HAP-1 (cell line): Measurements from ENCODE around the gene CLCN6.
A peak's percentile ranks its signal among the peaks of the same experiment; 100 is the strongest.

Experiments used
- DNase-seq, 2 experiments: peaks; one replicate each; pipeline ENCODE4 v3.0.0-alpha.2; 2016 to 2020; ENCODE audit warnings: low spot score in 2 of 2
- H3K27me3 ChIP-seq: fragments of 250-450 bp; sonication (Bioruptor Pico); 2 replicates; pipeline ENCODE4 v1.5.1; 2020; ENCODE audit warnings: low read depth, mild to moderate bottlenecking, moderate library complexity
- H3K36me3 ChIP-seq: fragments of 250-450 bp; sonication (Bioruptor Pico); replicated peaks from 2 replicates; pipeline ENCODE4 v1.5.1; 2020; ENCODE audit warnings: mild to moderate bottlenecking
- H3K4me1 ChIP-seq: fragments of 250-450 bp; sonication (Bioruptor Pico); 2 replicates; pipeline ENCODE4 v1.5.1; 2020; ENCODE audit warnings: mild to moderate bottlenecking
- H3K4me3 ChIP-seq: fragments of 250-450 bp; sonication (Bioruptor Pico); 2 replicates; pipeline ENCODE4 v1.5.1; 2020; ENCODE audit warnings: mild to moderate bottlenecking, moderate library complexity
- H3K9me3 ChIP-seq: fragments of 250-450 bp; sonication (Bioruptor Pico); 2 replicates; pipeline ENCODE4 v1.5.1; 2020; ENCODE audit warnings: mild to moderate bottlenecking, moderate library complexity
- in situ Hi-C: fragments of 300-500 bp; cut with MboI; formaldehyde crosslinking; loops from 3 replicates; pipeline ENCODE4 v1.14.3; 2020; ENCODE audit warnings: low sequenced_read_pairs, inconsistent platforms, mixed read lengths

The CLCN6 gene

DNA sequence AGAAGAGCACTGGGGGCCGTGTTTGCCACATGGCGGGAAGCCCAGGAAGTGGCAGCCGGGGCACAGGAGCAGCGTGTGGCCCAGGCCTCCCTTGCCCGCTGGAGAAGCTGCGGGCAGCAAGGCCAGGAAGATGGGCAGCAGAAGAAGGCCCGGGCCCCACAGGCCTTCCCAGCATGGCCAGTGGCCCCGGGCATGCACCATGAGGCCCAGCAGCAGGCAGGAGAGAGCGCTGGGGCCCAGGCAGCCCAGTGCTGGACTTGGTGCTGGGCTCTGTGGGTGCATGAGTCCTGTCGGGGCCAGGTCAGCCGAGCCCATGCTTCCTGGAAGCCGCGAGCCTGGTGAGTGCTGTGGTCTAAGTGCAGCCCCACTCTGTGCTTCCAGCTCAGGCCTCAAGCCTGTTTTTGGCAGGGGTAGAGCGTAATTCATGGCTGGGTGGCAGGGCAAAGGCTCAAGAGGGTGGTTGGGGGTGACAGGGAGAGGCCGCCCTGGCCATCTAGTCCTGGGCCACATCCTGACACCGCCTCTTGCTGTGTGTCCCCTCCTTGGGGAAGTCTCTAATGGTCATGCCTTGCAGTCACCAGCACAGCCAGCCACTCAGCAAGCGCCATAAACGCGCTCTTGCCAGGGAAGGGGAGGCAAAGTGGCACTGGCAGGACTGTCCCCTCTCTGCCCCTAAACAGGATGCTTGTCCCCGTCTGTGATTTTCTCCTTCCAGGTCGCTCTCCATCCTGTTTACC, 21.6 kb upstream of the CLCN6 start:
- no peaks in the 10 kb centered on the region for H3K9me3 ChIP-seq
- DNase-seq = no peak
- in situ Hi-C loops = no loop called here
- H3K4me1 ChIP-seq = peaks cover 2% of the 10 kb centered on the region; the same call in 1 of the 2 replicates
- H3K4me3 ChIP-seq = no peak overlapping the region
- H3K27me3 ChIP-seq = no peaks in the 10 kb centered on the region
- no peaks in the 10 kb centered on the region for H3K36me3 ChIP-seq

DNA sequence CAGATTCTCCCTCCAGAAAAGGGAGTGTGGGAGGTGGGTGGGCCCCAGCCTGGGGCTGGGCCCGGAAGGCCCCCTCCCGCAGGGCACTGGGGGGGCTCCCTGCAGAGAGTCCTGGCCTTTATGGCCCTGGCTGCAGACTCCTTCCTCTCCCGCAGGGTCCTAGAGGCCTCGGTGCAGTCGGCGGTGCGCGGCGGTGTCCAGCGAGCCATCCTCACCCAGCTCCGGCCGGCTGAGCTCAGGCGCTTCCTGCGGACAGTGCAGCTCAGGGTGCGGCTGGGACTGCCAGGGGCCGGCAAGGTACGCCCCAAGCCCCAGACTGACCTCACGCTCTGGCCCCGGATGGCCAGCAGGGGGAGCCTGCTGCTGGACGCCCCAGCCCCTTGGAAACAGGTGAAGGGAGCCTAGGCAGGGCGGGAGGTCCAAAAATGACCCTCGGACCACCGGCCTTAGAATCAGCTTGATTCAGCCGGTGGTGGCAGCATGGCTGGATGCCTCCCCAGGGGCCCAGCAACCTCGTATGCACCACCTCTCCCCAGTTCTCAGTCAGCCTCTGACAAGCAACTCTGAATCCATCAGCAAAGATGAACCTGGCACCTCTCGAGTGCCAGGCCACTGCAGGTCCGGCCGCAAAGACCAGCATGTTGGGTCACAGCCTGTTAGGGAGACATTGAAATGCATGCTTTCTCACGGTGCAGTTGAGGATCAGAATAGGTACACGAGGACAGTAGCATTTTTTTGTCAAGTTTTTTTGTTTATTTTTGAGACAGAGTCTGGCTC, 20.8 kb upstream of the CLCN6 start:
- no peak overlapping the region for H3K4me3 ChIP-seq
- H3K4me1 ChIP-seq = peaks cover 2% of the 10 kb centered on the region; the same call in 1 of the 2 replicates
- no peaks in the 10 kb centered on the region for H3K9me3 ChIP-seq
- peak; percentile 40 to 79 for DNase-seq
- in situ Hi-C loops = no loop called here
- H3K27me3 ChIP-seq = no peaks in the 10 kb centered on the region
- no peaks in the 10 kb centered on the region for H3K36me3 ChIP-seq

DNA sequence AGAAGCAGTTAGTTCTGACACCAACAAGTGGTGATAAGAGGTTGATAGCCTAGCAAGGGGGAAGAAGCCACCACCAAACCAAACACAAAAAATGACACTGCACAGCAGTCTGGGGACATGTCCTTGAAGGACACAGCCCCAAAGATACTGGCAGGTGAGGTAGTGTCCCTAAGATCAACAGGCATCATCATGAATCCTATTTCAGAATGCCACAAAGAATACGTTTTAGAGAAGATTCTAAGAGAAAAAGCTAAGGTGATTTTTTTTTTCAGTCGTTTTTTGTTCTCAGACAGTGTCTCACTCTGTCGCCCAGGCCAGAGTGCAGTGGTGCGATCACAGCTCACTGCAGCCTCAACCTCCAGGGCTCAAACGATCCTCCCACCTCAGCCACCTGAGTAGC, 19.8 kb upstream of the CLCN6 start:
- H3K4me1 ChIP-seq = peaks cover 2% of the 10 kb centered on the region; the same call in 1 of the 2 replicates
- no peak for DNase-seq
- in situ Hi-C loops = no loop called here
- no peak overlapping the region for H3K4me3 ChIP-seq
- H3K9me3 ChIP-seq = no peaks in the 10 kb centered on the region
- H3K36me3 ChIP-seq = no peaks in the 10 kb centered on the region
- no peaks in the 10 kb centered on the region for H3K27me3 ChIP-seq

DNA sequence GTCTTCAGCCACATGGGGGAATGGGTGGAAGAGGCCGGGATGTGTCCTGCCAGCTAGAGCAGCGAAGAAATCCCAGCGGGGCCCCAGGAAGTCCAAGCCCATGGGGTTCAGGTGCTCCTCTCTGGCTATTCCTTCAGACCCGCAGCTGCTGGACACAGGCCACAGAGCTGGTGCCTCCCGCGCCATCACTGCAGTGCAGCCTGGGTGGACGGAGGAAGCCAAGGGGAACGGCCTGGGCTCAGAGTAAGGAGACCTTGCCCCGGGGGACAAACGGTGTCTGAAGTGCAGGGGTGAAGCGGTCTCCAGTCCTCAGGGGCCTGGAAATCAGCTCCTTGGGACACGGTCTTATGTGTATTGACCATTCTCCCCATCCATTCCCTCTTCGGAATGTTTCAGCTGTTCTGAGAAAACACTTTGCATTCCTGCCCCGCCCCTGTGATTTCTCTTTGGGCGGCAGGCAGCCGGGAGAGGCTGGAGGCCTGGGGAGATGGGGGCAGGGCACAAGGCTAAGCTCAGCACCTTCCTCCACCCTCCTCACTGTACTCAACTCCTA, 18.7 kb upstream of the CLCN6 start:
- DNase-seq = peak in 1 of 2 experiments; percentile 55
- Histone ChIP-seq H3K36me3 (no peaks in the 10 kb centered on the region), H3K27me3 (no peaks in the 10 kb centered on the region), H3K9me3 (no peaks in the 10 kb centered on the region), H3K4me3 (no peak overlapping the region), H3K4me1 (peaks cover 2% of the 10 kb centered on the region; the same call in 1 of the 2 replicates)
- in situ Hi-C loops = no loop called here

DNA sequence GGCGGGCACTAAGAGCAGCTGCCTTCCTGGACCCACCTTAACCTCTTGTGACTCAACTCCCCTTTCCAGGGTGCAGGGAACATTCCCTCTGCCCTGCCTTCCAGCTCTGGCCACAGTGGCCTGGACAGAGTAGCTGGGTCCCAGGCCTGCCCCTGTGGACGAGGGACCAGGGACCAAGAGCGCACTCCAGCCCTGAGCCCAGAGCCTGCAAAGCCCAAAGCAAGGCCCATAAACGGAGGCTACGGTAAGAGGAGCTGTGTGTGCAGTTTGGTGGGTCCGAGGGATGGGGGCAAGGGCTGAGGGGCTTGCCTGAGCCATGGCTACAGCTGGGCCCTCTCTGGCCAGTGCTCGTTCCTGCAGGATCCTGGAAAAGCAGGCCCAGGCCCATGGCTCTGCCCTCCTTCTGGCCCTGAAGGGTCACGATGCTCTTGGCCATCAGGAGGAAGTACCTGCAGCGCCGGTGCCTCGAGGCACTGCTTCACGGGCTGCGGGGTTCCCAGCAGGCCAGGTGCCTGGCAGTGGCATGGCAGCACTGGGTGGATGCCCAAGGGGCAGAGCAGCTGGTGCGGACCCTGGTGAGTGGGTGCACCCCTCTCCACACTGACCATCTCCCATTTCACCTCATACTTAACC, 18.1 kb upstream of the CLCN6 start:
- in situ Hi-C loops = no loop called here
- peaks cover 2% of the 10 kb centered on the region; the same call in 1 of the 2 replicates for H3K36me3 ChIP-seq
- DNase-seq = no peak
- H3K4me1 ChIP-seq = peaks cover 2% of the 10 kb centered on the region; the same call in 1 of the 2 replicates
- no peaks in the 10 kb centered on the region for H3K9me3 ChIP-seq
- no peaks in the 10 kb centered on the region for H3K27me3 ChIP-seq
- H3K4me3 ChIP-seq = no peak overlapping the region

DNA sequence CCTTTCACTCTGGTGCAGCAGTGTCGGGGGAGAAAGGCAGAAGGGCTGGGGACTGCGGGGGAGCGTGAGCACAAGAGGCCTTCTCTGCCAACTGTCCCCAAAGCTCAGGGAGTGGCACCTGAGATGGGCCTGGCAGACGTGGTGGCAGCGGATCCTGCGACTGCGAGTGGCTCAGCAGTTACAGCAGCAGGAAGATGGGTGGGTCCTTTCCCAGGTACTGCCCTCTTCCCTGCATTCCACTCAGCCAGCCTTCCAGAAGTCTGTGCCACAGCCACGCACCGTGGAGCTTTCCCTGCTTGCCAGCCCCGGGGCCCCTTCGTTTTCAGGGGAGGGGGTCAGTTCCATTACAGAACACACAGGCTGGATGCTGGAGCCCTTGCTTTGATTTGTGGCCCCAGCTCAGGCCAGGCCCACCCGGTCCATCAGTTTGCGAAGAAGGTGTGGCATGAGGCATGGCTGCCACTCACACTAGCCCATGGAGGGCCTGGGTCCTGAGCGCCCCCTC, 17.4 kb upstream of the CLCN6 start:
- no peaks in the 10 kb centered on the region for H3K27me3 ChIP-seq
- DNase-seq = no peak
- peaks cover 2% of the 10 kb centered on the region; the same call in 1 of the 2 replicates for H3K4me1 ChIP-seq
- H3K36me3 ChIP-seq = peaks cover 2% of the 10 kb centered on the region; the same call in 1 of the 2 replicates
- H3K4me3 ChIP-seq = no peak overlapping the region
- no peaks in the 10 kb centered on the region for H3K9me3 ChIP-seq
- in situ Hi-C loops = no loop called here

DNA sequence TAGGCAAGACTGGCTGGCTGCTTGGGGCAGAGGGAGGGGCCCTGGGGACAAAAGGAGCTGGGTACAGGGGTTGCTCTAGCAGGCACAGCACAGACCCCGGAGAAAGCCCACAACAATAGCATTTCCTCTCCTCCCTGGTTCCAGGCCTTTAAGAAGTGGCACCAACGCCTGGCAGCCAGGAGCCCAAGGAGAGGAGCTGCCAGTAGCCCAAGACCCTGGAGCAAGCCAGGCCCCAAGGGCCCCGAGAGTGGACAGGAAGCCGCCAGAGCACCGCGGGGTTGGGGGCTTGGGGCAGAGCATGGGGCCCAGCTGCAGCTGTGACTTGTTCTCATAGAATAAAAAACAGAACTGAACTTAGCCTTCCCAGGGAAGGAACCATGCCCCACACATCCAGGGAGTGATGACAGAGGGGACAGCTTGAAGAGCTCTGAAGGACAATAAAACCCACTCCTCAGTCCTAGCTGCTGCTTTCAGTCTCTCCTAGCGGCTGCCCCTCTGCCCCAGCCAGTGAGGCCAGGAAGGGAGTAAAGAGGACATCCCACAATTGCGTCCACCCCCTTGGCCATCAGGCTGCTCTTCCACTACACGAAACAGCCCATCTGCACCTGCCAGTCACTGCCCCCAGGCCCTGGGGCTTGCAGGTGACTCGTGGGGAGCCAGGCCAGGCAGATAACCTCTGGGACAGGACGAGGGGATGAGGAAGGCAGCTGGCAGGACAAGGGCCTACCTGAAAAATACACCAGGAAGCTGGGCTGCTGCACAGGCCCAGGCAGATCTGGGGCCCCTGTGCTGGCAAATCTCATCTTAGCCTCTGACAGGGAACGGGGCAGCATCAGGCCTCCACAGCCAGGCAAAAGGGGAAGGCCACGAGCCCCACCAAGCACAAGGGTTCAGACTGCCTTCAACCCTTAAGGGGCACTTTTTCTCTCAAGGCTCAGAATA, 16.6 kb upstream of the CLCN6 start:
- peaks cover 2% of the 10 kb centered on the region; the same call in 1 of the 2 replicates for H3K36me3 ChIP-seq
- peaks cover 2% of the 10 kb centered on the region; the same call in 1 of the 2 replicates for H3K4me1 ChIP-seq
- H3K9me3 ChIP-seq = no peaks in the 10 kb centered on the region
- H3K27me3 ChIP-seq = no peaks in the 10 kb centered on the region
- DNase-seq = no peak
- in situ Hi-C loops = no loop called here
- H3K4me3 ChIP-seq = no peak overlapping the region

DNA sequence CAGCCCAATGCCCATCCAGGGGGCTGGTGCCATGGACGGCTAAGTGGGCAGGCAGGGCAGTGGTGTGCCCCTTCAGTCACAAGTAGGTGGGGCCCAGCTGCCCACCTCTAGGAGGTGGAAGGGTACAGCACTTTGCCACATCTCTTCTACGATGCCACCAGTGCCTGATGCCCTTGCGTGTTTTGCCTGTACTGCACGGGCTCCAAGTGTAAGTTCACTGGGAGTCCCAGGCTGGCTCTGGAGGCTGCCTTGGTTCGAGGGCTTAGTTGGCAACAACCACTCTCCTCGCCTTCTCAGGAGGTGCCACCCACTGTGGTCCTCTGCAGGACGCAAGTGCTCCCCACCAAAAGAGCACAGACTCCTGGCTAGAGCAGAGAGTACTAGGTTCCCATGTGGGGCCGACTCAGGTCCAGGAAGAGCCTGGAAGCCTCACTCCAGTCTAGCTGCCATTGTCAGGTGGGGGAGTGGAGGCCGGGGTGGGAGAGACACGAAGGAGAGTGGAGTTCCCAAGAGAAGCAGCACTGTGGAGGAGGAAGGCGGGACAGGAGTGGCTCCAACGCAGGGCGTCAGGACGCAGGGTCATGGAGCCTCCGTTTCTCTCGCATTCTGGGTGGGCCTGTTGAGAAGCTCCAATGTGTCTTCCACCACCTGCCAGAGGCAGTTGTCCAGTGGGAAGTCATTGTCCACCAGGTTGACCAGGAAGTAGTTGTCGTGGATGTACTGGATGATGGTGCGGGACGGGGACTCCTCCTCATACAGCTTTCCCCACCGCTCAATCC, 15.7 kb upstream of the CLCN6 start:
- no peak for DNase-seq
- Histone ChIP-seq H3K9me3 (no peaks in the 10 kb centered on the region), H3K4me1 (peaks cover 2% of the 10 kb centered on the region; the same call in 1 of the 2 replicates), H3K36me3 (peaks cover 2% of the 10 kb centered on the region; the same call in 1 of the 2 replicates), H3K27me3 (no peaks in the 10 kb centered on the region), H3K4me3 (no peak overlapping the region)
- in situ Hi-C loops = no loop called here

DNA sequence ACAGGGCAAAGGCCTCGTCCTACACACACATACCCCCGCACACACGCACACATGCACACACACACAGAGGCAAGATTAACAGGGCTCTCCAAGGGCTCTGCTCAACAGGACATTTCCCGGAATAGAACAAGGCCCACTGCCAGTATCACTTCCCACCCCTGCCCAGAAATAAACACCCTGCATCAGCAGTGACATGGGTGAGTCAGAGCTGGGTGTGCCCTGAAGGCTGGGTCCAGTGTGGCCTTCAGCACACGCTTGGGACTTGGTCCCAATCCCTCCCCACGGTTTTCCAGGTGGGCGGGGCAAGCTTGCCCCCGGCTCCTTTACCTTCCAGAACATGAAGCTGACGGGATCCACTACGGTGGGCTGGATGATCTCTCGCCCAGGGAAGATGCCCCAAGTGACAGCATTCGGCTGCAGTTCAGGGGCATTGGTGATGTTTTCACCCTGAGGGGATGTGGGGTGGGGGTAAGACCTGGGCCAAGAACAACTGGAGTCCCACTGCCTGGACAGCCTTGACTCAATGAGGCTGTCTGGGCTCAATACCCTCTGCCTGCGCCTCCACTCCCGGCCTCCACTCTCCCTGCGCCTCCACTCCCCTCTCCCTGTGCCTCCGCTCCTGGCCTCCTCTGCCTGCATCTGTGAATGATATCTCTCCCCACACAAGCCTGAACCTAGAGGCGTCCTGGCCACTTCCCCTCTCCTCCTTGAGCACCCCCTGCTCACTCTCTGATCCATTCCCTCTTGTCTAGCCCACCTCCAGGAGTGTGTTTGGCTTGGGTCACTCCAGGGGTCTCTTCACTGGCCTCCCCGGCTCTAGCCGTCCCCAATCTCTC, 14.9 kb upstream of the CLCN6 start:
- in situ Hi-C loops = no loop called here
- no peak overlapping the region for H3K4me3 ChIP-seq
- H3K36me3 ChIP-seq = peaks cover 6% of the 10 kb centered on the region; the same call in 1 of the 2 replicates
- no peak for DNase-seq
- H3K4me1 ChIP-seq = peaks cover 2% of the 10 kb centered on the region; the same call in 1 of the 2 replicates
- no peaks in the 10 kb centered on the region for H3K9me3 ChIP-seq
- H3K27me3 ChIP-seq = no peaks in the 10 kb centered on the region

DNA sequence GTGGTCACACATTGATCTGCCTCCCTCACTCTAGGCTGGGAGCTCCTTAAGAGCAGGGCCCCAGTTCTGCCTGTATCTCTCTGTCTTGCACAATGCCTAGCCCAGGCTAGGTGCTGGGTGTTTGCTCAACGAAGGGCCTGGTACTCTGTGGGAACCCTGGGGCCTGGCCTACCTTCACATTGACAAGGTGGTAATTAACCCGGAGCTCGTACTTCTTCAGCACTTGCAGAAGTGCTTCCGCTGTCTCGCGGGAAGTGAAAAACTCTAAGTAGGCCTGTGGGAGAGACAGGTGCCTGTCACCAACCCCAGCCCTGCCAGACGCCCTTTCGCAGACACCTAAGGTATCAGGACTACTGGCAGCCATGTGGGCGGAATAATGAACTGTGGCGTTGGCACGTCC, 13.9 kb upstream of the CLCN6 start:
- no peak for DNase-seq
- Histone ChIP-seq H3K4me3 (no peak overlapping the region), H3K4me1 (peaks cover 2% of the 10 kb centered on the region; the same call in 1 of the 2 replicates), H3K36me3 (peaks cover 6% of the 10 kb centered on the region; the same call in 1 of the 2 replicates), H3K27me3 (no peaks in the 10 kb centered on the region), H3K9me3 (no peaks in the 10 kb centered on the region)
- in situ Hi-C loops = no loop called here

DNA sequence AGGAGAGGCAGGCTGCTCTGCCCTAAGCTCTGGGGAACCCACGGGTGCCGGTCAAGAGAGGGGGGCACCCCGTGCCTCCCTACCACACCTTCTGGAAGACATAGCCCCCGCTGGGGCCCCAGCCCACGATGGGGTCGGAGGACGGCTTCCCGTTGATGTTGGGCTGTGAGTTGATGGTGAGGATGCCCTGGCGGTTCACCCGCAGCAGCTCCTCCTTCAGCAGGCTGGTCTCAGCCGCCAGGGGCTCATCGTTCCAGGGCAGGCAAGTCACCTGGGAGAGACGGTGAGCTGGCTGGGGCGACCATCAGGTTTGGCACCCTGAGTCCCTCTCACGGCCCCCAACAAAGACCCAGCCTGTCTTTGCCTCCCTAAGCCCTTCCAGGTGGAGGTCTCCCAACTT, 12.2 kb upstream of the CLCN6 start:
- H3K4me1 ChIP-seq = no peaks in the 10 kb centered on the region
- H3K36me3 ChIP-seq = peaks cover 6% of the 10 kb centered on the region; the same call in 1 of the 2 replicates
- no peak overlapping the region for H3K4me3 ChIP-seq
- H3K9me3 ChIP-seq = no peaks in the 10 kb centered on the region
- in situ Hi-C loops = no loop called here
- DNase-seq = no peak
- no peaks in the 10 kb centered on the region for H3K27me3 ChIP-seq
